HG03159 (cell line): ENCODE results near the gene CCR3.

Experiments used
- ATAC-seq: cut with Tn5 transposase; IDR thresholded peaks from one replicate; pipeline ENCODE4 v1.9.1; 2021; ENCODE audit warnings: mild to moderate bottlenecking, moderate library complexity; ENCODE audit not compliant: unreplicated experiment

The CCR3 gene

GRCh38 chr3:46270474-46270873, 28.2 kb downstream of the CCR3 start:
- ATAC-seq, result no peak

- no peak for ATAC-seq
These were observed 29.0 kb downstream of the CCR3 start for GRCh38 chr3:46271209-46271745.

GRCh38 chr3:46272028-46272451, 29.8 kb downstream of the CCR3 start:
- no peak for ATAC-seq

GRCh38 chr3:46276497-46277099, 34.3 kb downstream of the CCR3 start:
- peak; percentile 62 for ATAC-seq

GRCh38 chr3:46277476-46277875, 35.2 kb downstream of the CCR3 start:
- no peak for ATAC-seq

- ATAC-seq, result no peak
These were observed 36.8 kb downstream of the CCR3 start for GRCh38 chr3:46278816-46279672.

- no peak for ATAC-seq
These were observed 38.0 kb downstream of the CCR3 start for GRCh38 chr3:46280105-46280797.

- ATAC-seq, result no peak
These were observed 39.3 kb downstream of the CCR3 start for GRCh38 chr3:46281551-46281950.

- no peak for ATAC-seq
These were observed 39.8 kb downstream of the CCR3 start for GRCh38 chr3:46282041-46282440.

GRCh38 chr3:46282696-46283095, 40.4 kb downstream of the CCR3 start:
- no peak for ATAC-seq

- ATAC-seq, result no peak
These were observed 41.7 kb downstream of the CCR3 start for GRCh38 chr3:46283881-46284450.

- ATAC-seq, result no peak
These were observed 42.9 kb downstream of the CCR3 start for GRCh38 chr3:46284981-46285683.

GRCh38 chr3:46285931-46286619, 43.8 kb downstream of the CCR3 start:
- ATAC-seq, result no peak

GRCh38 chr3:46286947-46287565, 44.8 kb downstream of the CCR3 start:
- ATAC-seq, result no peak

GRCh38 chr3:46289551-46289950, 47.3 kb downstream of the CCR3 start:
- no peak for ATAC-seq

- no peak for ATAC-seq
These were observed 47.7 kb downstream of the CCR3 start for GRCh38 chr3:46289966-46290365.

- ATAC-seq, result no peak
These were observed 48.8 kb downstream of the CCR3 start for GRCh38 chr3:46291046-46291445.

GRCh38 chr3:46293035-46293724, 50.9 kb downstream of the CCR3 start:
- no peak for ATAC-seq
